Calu3 (cell line): Measurements from ENCODE around the gene ALG14. TPM values are rescaled to one million over a fixed set of nuclear protein-coding genes. Genes with fewer than 3 reads are reported as not detected.

ENCODE experiments used
- BruUV-seq: library from RNA; stranded (reverse); fragments of 400-500 nt; replicated peaks from 2 replicates; lab custom pipeline; 2021; lab: Mats Ljungman, UMichigan
- CTCF ChIA-PET: fragments of 300-600 bp; sonication (Branson Sonifier 250); formaldehyde crosslinking; loops from one replicate; lab custom pipeline; 2022; ENCODE audit warnings: antibody characterized with exemption; lab: Charles Lee
- DNase-seq: peaks from one replicate; pipeline ENCODE4 v3.0.0; 2022
- H3K27ac Mint-ChIP-seq: one replicate; pipeline ENCODE4 v1.8.0; 2022; ENCODE audit warnings: mixed read lengths; ENCODE audit not compliant: unreplicated experiment
- H3K27me3 Mint-ChIP-seq: one replicate; pipeline ENCODE4 v1.8.0; 2022; ENCODE audit warnings: mixed read lengths; ENCODE audit not compliant: unreplicated experiment
- H3K36me3 Mint-ChIP-seq: one replicate; pipeline ENCODE4 v1.8.0; 2022; ENCODE audit warnings: mild to moderate bottlenecking, moderate library complexity, mixed read lengths; ENCODE audit not compliant: insufficient read depth, unreplicated experiment
- H3K4me1 Mint-ChIP-seq: one replicate; pipeline ENCODE4 v1.8.0; 2022; ENCODE audit warnings: mild to moderate bottlenecking, low read depth, mixed read lengths; ENCODE audit not compliant: unreplicated experiment
- H3K4me3 Mint-ChIP-seq: one replicate; pipeline ENCODE4 v1.8.0; 2022; ENCODE audit warnings: mild to moderate bottlenecking, low read depth, moderate library complexity, mixed read lengths; ENCODE audit not compliant: unreplicated experiment
- H3K9me3 Mint-ChIP-seq: one replicate; pipeline ENCODE4 v1.8.0; 2022; ENCODE audit warnings: low read depth, mixed read lengths; ENCODE audit not compliant: unreplicated experiment
- intact Hi-C: fragments of 100-400 bp; cut with micrococcal nuclease; formaldehyde crosslinking; loops from one replicate; pipeline ENCODE4 v1.10.0; 2022; ENCODE audit not compliant: unreplicated experiment
- total RNA-seq: library from RNA; stranded (reverse); gene quantifications from 2 replicates; pipeline ENCODE4 v1.2.3, GENCODE V29; 2022
- TF ChIP-seq, protein P1 (sequence below): fragments of 200-600 bp; IDR thresholded peaks from one replicate; pipeline ENCODE4 v1.8.0; 2022; ENCODE audit warnings: antibody characterized with exemption; ENCODE audit not compliant: unreplicated experiment

Gene ALG14
- total RNA-seq, 1 experiment from 2014 or later, result 5.8 TPM

- H3K27me3 Mint-ChIP-seq, result no peaks in the 10 kb centered on the region
- DNase-seq, result no peak
- no peak overlapping the region for H3K4me3 Mint-ChIP-seq
- no TSS peak for BruUV-seq
- H3K27ac Mint-ChIP-seq, result no peak overlapping the region
- intact Hi-C loops, result no loop called here
- H3K36me3 Mint-ChIP-seq, result peaks cover 6% of the 10 kb centered on the region
- H3K9me3 Mint-ChIP-seq, result no peaks in the 10 kb centered on the region
- peaks cover 44% of the 10 kb centered on the region for H3K4me1 Mint-ChIP-seq
- CTCF ChIA-PET, result no interaction called here
- TF ChIP-seq, protein P1, sequence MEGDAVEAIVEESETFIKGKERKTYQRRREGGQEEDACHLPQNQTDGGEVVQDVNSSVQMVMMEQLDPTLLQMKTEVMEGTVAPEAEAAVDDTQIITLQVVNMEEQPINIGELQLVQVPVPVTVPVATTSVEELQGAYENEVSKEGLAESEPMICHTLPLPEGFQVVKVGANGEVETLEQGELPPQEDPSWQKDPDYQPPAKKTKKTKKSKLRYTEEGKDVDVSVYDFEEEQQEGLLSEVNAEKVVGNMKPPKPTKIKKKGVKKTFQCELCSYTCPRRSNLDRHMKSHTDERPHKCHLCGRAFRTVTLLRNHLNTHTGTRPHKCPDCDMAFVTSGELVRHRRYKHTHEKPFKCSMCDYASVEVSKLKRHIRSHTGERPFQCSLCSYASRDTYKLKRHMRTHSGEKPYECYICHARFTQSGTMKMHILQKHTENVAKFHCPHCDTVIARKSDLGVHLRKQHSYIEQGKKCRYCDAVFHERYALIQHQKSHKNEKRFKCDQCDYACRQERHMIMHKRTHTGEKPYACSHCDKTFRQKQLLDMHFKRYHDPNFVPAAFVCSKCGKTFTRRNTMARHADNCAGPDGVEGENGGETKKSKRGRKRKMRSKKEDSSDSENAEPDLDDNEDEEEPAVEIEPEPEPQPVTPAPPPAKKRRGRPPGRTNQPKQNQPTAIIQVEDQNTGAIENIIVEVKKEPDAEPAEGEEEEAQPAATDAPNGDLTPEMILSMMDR, result no peak
Measured at GRCh38 chr1:95067568-95067967, 5.2 kb downstream of the ALG14 start.

GRCh38 chr1:95067062-95067461 lies 5.7 kb downstream of the ALG14 start:
- no peak overlapping the region for H3K27ac Mint-ChIP-seq

DNA sequence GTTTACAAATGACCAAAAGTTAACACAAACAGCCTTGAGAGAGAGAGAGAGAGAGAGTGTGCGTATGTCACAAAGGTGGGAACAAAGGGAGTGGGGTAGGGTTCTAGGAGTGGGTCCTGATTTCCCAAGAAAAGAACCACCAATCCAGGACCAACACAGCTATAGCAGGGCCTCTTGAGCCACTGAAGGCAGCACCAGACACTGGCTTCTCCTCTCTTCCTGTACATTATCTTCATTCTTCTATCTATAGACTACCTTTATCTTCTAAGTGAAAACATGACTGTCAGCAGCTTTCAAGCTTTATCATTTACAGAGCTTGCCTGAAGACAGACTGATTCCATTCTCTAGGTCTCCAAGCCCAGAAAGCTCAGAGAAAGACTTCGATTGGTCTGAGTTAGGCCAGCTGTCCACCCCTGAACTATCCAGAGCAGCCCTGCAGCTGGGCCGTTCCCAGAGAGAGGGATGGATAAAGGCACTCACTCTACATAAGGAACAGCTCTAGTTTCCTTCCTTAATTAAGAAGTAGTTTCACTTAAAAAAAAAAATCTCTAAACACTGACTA lies 11.2 kb downstream of the ALG14 start:
- Mint-ChIP-seq H3K36me3 (no peaks in the 10 kb centered on the region), H3K4me1 (no peaks in the 10 kb centered on the region), H3K27me3 (no peaks in the 10 kb centered on the region), H3K27ac (no peak overlapping the region), H3K9me3 (no peaks in the 10 kb centered on the region), H3K4me3 (no peak overlapping the region)
- BruUV-seq, result no TSS peak
- no peak for DNase-seq
- CTCF ChIA-PET, result no interaction called here
- TF ChIP-seq, protein P1, result no peak
- intact Hi-C loops, result no loop called here

More at GRCh38 chr1:95067062-95067461, 5.7 kb downstream of the ALG14 start:
- Mint-ChIP-seq H3K4me1 (peaks cover 42% of the 10 kb centered on the region), H3K9me3 (no peaks in the 10 kb centered on the region), H3K27me3 (no peaks in the 10 kb centered on the region), H3K36me3 (peaks cover 1% of the 10 kb centered on the region), H3K4me3 (no peak overlapping the region)
- no peak for DNase-seq
- TF ChIP-seq, protein P1, result no peak
- CTCF ChIA-PET, result no interaction called here
- intact Hi-C loops, result no loop called here
- no TSS peak for BruUV-seq

- Mint-ChIP-seq H3K36me3 (no peaks in the 10 kb centered on the region), H3K4me1 (no peaks in the 10 kb centered on the region), H3K4me3 (no peak overlapping the region), H3K27me3 (no peaks in the 10 kb centered on the region), H3K9me3 (no peaks in the 10 kb centered on the region), H3K27ac (no peak overlapping the region)
- intact Hi-C loops, result no loop called here
- no TSS peak for BruUV-seq
- TF ChIP-seq, protein P1, result no peak
- no peak for DNase-seq
- CTCF ChIA-PET, result interaction anchor here (0.6 to 0.8 kb wide), 5 partner anchors 11 to 175 kb away, joined by 3 to 10 read pairs (median 6); partner anchors contain the start of gene RWDD3
Measured at GRCh38 chr1:95058974-95059373, 13.8 kb downstream of the ALG14 start.
